K562 (cell line): ENCODE measurements around the gene NTM. TPM values are rescaled to one million over a fixed set of nuclear protein-coding genes. Genes with fewer than 3 reads are reported as not detected.
A peak's percentile ranks its signal among the peaks of the same experiment; 100 is the strongest.

Source experiments
- ATAC-seq: fragments of 200-7000 bp; cut with Tn5 transposase; 3 replicates; pipeline ENCODE4 v1.9.1; 2020; ENCODE audit warnings: moderate library complexity
- BruUV-seq: library from RNA; stranded (reverse); fragments of 400-500 nt; replicated peaks from 2 replicates; lab custom pipeline; 2021; lab: Mats Ljungman, UMichigan
- CTCF ChIA-PET: fragments of 300-600 bp; formaldehyde crosslinking; extraction: SDS; loops from one replicate; lab custom pipeline; 2021; ENCODE audit warnings: low intra/inter-chr PET ratio; lab: Yijun Ruan, JAX
- POLR2A ChIA-PET: fragments of 300-600, 350-650 bp; sonication (Branson Sonifier 250); formaldehyde crosslinking; extraction: SDS; loops from one replicate; lab custom pipeline; 2021; ENCODE audit warnings: antibody characterized with exemption, inconsistent platforms; lab: Yijun Ruan, JAX
- DNase-seq, 4 experiments: peaks; one replicate each; pipeline versions ENCODE4 v3.0.0 to v3.0.0-alpha.2; 2011 to 2018; ENCODE audit warnings: low spot score in 3 of 4, mixed read lengths in 3 of 4; ENCODE audit errors: extremely low read depth in 1 of 4
- FAIRE-seq: peaks from 2 replicates; lab custom pipeline; 2011; peaks lifted over from hg19 to GRCh38; lab: Jason Lieb, UNC
- H2AFZ ChIP-seq: 2 replicates; pipeline ENCODE4 v1.6.0; 2011; ENCODE audit warnings: low read depth, low read length, control low read depth, inconsistent platforms
- H3K27ac ChIP-seq: fragments of 200-600 bp; 3 replicates; pipeline ENCODE4 v1.8.0; 2011; ENCODE audit warnings: low read depth, mild to moderate bottlenecking, control low read depth, inconsistent platforms, low read length, moderate library complexity, mixed read lengths; ENCODE audit errors: extremely low read depth
- H3K27me3 ChIP-seq, 2 experiments: fragments of 300-600 bp in 1 of 2; 2 replicates in 1 of 2; 3 replicates in 1 of 2; pipeline versions ENCODE4 v1.6.0 to v1.8.0; 2011; ENCODE audit warnings: inconsistent platforms in 2 of 2, low read length in 2 of 2, mild to moderate bottlenecking in 1 of 2, mixed read lengths in 1 of 2, moderate library complexity in 1 of 2; ENCODE audit not compliant: control insufficient read depth in 2 of 2, insufficient read depth in 2 of 2
- H3K36me3 ChIP-seq: fragments of 300-600 bp; 3 replicates; pipeline ENCODE4 v1.8.0; 2011; ENCODE audit warnings: mild to moderate bottlenecking, low read length, inconsistent platforms; ENCODE audit not compliant: control insufficient read depth, insufficient read depth
- H3K4me1 ChIP-seq, 2 experiments: fragments of 200-600 bp in 1 of 2; replicated peaks in 1 of 2; 2 replicates in 1 of 2; 3 replicates in 1 of 2; pipeline versions ENCODE4 v1.5.1 to v1.8.0; 2011; ENCODE audit warnings: inconsistent platforms in 2 of 2, low read length in 2 of 2, mild to moderate bottlenecking in 1 of 2, mixed read lengths in 1 of 2, moderate library complexity in 1 of 2; ENCODE audit not compliant: control insufficient read depth in 2 of 2, insufficient read depth in 2 of 2
- H3K4me2 ChIP-seq: 2 replicates; pipeline ENCODE4 v1.6.1; 2011; ENCODE audit warnings: low read length, control low read depth, inconsistent platforms, mixed read lengths; ENCODE audit not compliant: insufficient read depth
- H3K4me3 ChIP-seq: fragments of 200-600 bp; sonication (generic), shearing (Covaris generic); 2 replicates; pipeline ENCODE4 v1.5.1; 2016; ENCODE audit warnings: control low read depth, inconsistent platforms
- H3K79me2 ChIP-seq: fragments of 200-600 bp; 3 replicates; pipeline ENCODE4 v1.8.0; 2011; ENCODE audit warnings: low read length, inconsistent platforms; ENCODE audit not compliant: control insufficient read depth, insufficient read depth
- H3K9ac ChIP-seq, 2 experiments: 2 replicates each; pipeline versions ENCODE4 v1.6.0 to v1.6.1; 2011; ENCODE audit warnings: low read depth in 2 of 2, low read length in 2 of 2, control low read depth in 1 of 2, inconsistent platforms in 1 of 2, mild to moderate bottlenecking in 1 of 2, mixed read lengths in 1 of 2; ENCODE audit not compliant: insufficient read depth in 1 of 2
- H3K9me1 ChIP-seq: one replicate; pipeline ENCODE4 v1.6.0; 2011; ENCODE audit warnings: inconsistent platforms, mild to moderate bottlenecking, low read length, moderate library complexity; ENCODE audit not compliant: control insufficient read depth, insufficient read depth
- H3K9me3 ChIP-seq: replicated peaks from 2 replicates; pipeline ENCODE4 v1.5.1; 2011; ENCODE audit warnings: low read depth, low read length, inconsistent platforms; ENCODE audit not compliant: control insufficient read depth, insufficient read depth
- H4K20me1 ChIP-seq: replicated peaks from 2 replicates; pipeline ENCODE4 v1.6.1; 2011; ENCODE audit warnings: low read length, inconsistent platforms, mixed read lengths; ENCODE audit not compliant: control insufficient read depth, insufficient read depth
- E2F4 ChIP-seq: sonication (generic); formaldehyde crosslinking; IDR thresholded peaks from 2 replicates; pipeline ENCODE4 v1.8.0; 2022; ENCODE audit warnings: mild to moderate bottlenecking, low read depth, missing genetic modification reagents
- FOXA3 ChIP-seq, 2 experiments: fragments of 450-650 bp in 1 of 2; sonication (generic) in 1 of 2; formaldehyde crosslinking; IDR thresholded peaks in 1 of 2; conservative IDR thresholded peaks in 1 of 2; 2 replicates each; pipeline versions ENCODE4 v1.4.0 to v1.8.0; 2020 to 2022; ENCODE audit warnings: mild to moderate bottlenecking in 2 of 2, missing genetic modification reagents in 1 of 2
- HOXB6 ChIP-seq: fragments of 250-450 bp; sonication (Bioruptor Pico); IDR thresholded peaks from 2 replicates; pipeline ENCODE4 v1.5.1; 2022; ENCODE audit warnings: mild to moderate bottlenecking, borderline replicate concordance
- IRF9 ChIP-seq: fragments of 450-650 bp; IDR thresholded peaks from 2 replicates; pipeline ENCODE4 v1.6.1; 2016; ENCODE audit warnings: missing biosample characterization, missing genetic modification characterization
- PHTF2 ChIP-seq: fragments of 250-450 bp; sonication (Bioruptor Pico); IDR thresholded peaks from 2 replicates; pipeline ENCODE4 v1.5.0; 2021; ENCODE audit warnings: mild to moderate bottlenecking
- RB1 ChIP-seq: fragments of 450-650 bp; IDR thresholded peaks from 2 replicates; pipeline ENCODE4 v1.6.1; 2017; ENCODE audit warnings: low read depth, mild to moderate bottlenecking
- RHOXF2B ChIP-seq: fragments of 250-450 bp; sonication (Bioruptor Pico); conservative IDR thresholded peaks from 2 replicates; pipeline ENCODE4 v1.5.1; 2021
- SRF ChIP-seq, 2 experiments: fragments of 250-450, 450-650 bp in 1 of 2; sonication (Bioruptor Pico) in 1 of 2; sonication (generic) in 1 of 2; formaldehyde crosslinking; IDR thresholded peaks; 2 replicates each; pipeline versions ENCODE4 v1.5.0 to v1.5.1; 2020 to 2022; ENCODE audit warnings: mild to moderate bottlenecking in 1 of 2, missing genetic modification reagents in 1 of 2
- ZNF511 ChIP-seq: sonication (generic); formaldehyde crosslinking; IDR thresholded peaks from 2 replicates; pipeline ENCODE4 v1.8.0; 2022; ENCODE audit warnings: mild to moderate bottlenecking, missing genetic modification reagents
- ZNF764 ChIP-seq: fragments of 250-450 bp; sonication (Bioruptor Pico); IDR thresholded peaks from 2 replicates; pipeline ENCODE4 v1.4.0; 2020; ENCODE audit warnings: low read depth, mild to moderate bottlenecking, moderate library complexity
- WGBS: fragments of 100-300 bp; shearing (Covaris generic); methylation state at CpG from one replicate; pipeline ENCODE4 v1.1.6; 2016; ENCODE audit warnings: low coverage, mixed read lengths; ENCODE audit not compliant: insufficient coverage; ENCODE audit errors: missing lambda C conversion rate; 5-methylcytosine and 5-hydroxymethylcytosine counted together
- in situ Hi-C: fragments of 300-500 bp; cut with MboI; formaldehyde crosslinking; loops from 4 replicates; pipeline ENCODE4 v1.15.0; 2018; ENCODE audit warnings: inconsistent platforms, mixed read lengths
- intact Hi-C: fragments of 100-400 bp; cut with micrococcal nuclease; formaldehyde crosslinking; loops from 2 replicates; pipeline ENCODE4 v1.14.2; 2022
- polyA plus RNA-seq, 8 experiments: library from polyadenylated mRNA; depleted of rRNA in 4 of 8; stranded (reverse) in 5 of 8; unstranded in 3 of 8; fragments of >200 nt; fragmentation: Nextera tagmentation in 2 of 8; fragmentation: Illumina TruSeq in 1 of 8; extraction: Ambion mirVana in 2 of 8; extraction: Trizol in 1 of 8; gene quantifications; 2 replicates each; pipeline versions ENCODE4 v1.2.1 to v1.2.3, GENCODE V29; 2011 to 2014; ENCODE audit warnings: inconsistent platforms in 1 of 8, missing spikeins in 1 of 8
- total RNA-seq, 7 experiments: library from RNA; depleted of rRNA in 6 of 7; stranded (reverse); fragments of >200 nt in 6 of 7; fragmentation: Illumina TruSeq in 2 of 7; extraction: Trizol in 2 of 7; gene quantifications; 2 replicates each; pipeline versions ENCODE4 v1.2.1 to v1.2.3, GENCODE V29; 2011 to 2021; ENCODE audit warnings: low replicate concordance in 1 of 7
- TF ChIP-seq, protein P1 (sequence below), 3 experiments: IDR thresholded peaks in 2 of 3; conservative IDR thresholded peaks in 1 of 3; 2 replicates each; pipeline ENCODE4 v1.5.1; 2011 to 2012; ENCODE audit warnings: low read length in 3 of 3, mild to moderate bottlenecking in 3 of 3, control low read depth in 2 of 3, improper control_type of control experiment in 1 of 3, inconsistent platforms in 1 of 3, low read depth in 1 of 3, mixed read lengths in 1 of 3, moderate library complexity in 1 of 3; ENCODE audit not compliant: insufficient read depth in 2 of 3
- TF ChIP-seq, protein P2 (sequence below): fragments of 250-450 bp; sonication (Bioruptor Pico); IDR thresholded peaks from 2 replicates; pipeline ENCODE4 v1.5.0; 2021

NTM gene
- total and polyA plus RNA-seq, 9 of the 15 experiments (the other 6 are each of a cell fraction or from before 2014, with no cell fraction given), result not detected

GRCh38 chr11:131687291-131688047 is 317.1 kb downstream of the NTM start (continued):
- no peak for TF ChIP-seq IRF9 (tag)

- H3K27ac ChIP-seq, result no peak overlapping the region
- H3K36me3 ChIP-seq, result no peaks in the 10 kb centered on the region
- H3K4me1 ChIP-seq, result peaks cover 0 to 16% of the 10 kb centered on the region in 2 experiments; a peak in 2 of 5 replicates
- ChIA-PET CTCF (no interaction called here), POLR2A (no interaction called here)
- peak; percentile 91 for ATAC-seq
- in situ Hi-C loops, result no loop called here
- WGBS, result 2% methylated on average over 32 of the region's 34 CpGs
- no peak overlapping the region for H3K4me3 ChIP-seq
- H3K4me2 ChIP-seq, result no peak overlapping the region
- H3K9me3 ChIP-seq, result no peaks in the 10 kb centered on the region
- intact Hi-C loops, result no loop called here
- no peaks in the 10 kb centered on the region for H4K20me1 ChIP-seq
- H2AFZ ChIP-seq, result no peak overlapping the region
- H3K27me3 ChIP-seq, result peaks cover 0 to 11% of the 10 kb centered on the region in 2 experiments; a peak in 3 of 5 replicates
- no peaks in the 10 kb centered on the region for H3K79me2 ChIP-seq
- FAIRE-seq, result no peak
- H3K9ac ChIP-seq, result no peak overlapping the region
- H3K9me1 ChIP-seq, result no peaks in the 10 kb centered on the region
- no TSS peak for BruUV-seq
- peak; percentile 65 to 88 (median 84) for DNase-seq
- TF ChIP-seq SRF (CRISPR knock-in tag; IDR thresholded peaks at IDR 0.05), result no peak
- no peak for TF ChIP-seq HOXB6 (CRISPR knock-in tag)
- no peak for TF ChIP-seq FOXA3 (CRISPR knock-in tag; conservative IDR thresholded peaks at IDR 0.05 in 1 of 2, IDR thresholded peaks at IDR 0.05 in 1 of 2)
- no peak for TF ChIP-seq ZNF764 (CRISPR knock-in tag)
- TF ChIP-seq, protein P1, sequence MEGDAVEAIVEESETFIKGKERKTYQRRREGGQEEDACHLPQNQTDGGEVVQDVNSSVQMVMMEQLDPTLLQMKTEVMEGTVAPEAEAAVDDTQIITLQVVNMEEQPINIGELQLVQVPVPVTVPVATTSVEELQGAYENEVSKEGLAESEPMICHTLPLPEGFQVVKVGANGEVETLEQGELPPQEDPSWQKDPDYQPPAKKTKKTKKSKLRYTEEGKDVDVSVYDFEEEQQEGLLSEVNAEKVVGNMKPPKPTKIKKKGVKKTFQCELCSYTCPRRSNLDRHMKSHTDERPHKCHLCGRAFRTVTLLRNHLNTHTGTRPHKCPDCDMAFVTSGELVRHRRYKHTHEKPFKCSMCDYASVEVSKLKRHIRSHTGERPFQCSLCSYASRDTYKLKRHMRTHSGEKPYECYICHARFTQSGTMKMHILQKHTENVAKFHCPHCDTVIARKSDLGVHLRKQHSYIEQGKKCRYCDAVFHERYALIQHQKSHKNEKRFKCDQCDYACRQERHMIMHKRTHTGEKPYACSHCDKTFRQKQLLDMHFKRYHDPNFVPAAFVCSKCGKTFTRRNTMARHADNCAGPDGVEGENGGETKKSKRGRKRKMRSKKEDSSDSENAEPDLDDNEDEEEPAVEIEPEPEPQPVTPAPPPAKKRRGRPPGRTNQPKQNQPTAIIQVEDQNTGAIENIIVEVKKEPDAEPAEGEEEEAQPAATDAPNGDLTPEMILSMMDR (IDR thresholded peaks at IDR 0.05 in 2 of 3, conservative IDR thresholded peaks at IDR 0.05 in 1 of 3; ENCODE audit: insufficient read depth in 2 of 3, low read depth in 1 of 3, low read length in 3 of 3), result peak; percentile 61 to 80 (median 78)
- TF ChIP-seq PHTF2 (CRISPR knock-in tag), result no peak
- TF ChIP-seq, protein P2, sequence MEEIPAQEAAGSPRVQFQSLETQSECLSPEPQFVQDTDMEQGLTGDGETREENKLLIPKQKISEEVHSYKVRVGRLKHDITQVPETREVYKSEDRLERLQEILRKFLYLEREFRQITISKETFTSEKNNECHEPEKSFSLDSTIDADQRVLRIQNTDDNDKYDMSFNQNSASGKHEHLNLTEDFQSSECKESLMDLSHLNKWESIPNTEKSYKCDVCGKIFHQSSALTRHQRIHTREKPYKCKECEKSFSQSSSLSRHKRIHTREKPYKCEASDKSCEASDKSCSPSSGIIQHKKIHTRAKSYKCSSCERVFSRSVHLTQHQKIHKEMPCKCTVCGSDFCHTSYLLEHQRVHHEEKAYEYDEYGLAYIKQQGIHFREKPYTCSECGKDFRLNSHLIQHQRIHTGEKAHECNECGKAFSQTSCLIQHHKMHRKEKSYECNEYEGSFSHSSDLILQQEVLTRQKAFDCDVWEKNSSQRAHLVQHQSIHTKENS (CRISPR knock-in tag), result no peak
- TF ChIP-seq E2F4 (CRISPR knock-in tag), result no peak
- TF ChIP-seq RHOXF2B (CRISPR knock-in tag), result no peak
- TF ChIP-seq RB1, result peak; percentile 56; the same call in 1 of the 2 replicates
- no peak for TF ChIP-seq ZNF511 (CRISPR knock-in tag)
Observed at GRCh38 chr11:131688048-131688693, 317.8 kb downstream of the NTM start.
